HG02852 (cell line): ENCODE results near the gene VEGFC.
A peak's percentile ranks its signal among the peaks of the same experiment; 100 is the strongest.

Source experiments
- ATAC-seq: cut with Tn5 transposase; IDR thresholded peaks from one replicate; pipeline ENCODE4 v1.9.1; 2021; ENCODE audit warnings: mild to moderate bottlenecking, moderate library complexity; ENCODE audit not compliant: unreplicated experiment

The VEGFC gene

DNA sequence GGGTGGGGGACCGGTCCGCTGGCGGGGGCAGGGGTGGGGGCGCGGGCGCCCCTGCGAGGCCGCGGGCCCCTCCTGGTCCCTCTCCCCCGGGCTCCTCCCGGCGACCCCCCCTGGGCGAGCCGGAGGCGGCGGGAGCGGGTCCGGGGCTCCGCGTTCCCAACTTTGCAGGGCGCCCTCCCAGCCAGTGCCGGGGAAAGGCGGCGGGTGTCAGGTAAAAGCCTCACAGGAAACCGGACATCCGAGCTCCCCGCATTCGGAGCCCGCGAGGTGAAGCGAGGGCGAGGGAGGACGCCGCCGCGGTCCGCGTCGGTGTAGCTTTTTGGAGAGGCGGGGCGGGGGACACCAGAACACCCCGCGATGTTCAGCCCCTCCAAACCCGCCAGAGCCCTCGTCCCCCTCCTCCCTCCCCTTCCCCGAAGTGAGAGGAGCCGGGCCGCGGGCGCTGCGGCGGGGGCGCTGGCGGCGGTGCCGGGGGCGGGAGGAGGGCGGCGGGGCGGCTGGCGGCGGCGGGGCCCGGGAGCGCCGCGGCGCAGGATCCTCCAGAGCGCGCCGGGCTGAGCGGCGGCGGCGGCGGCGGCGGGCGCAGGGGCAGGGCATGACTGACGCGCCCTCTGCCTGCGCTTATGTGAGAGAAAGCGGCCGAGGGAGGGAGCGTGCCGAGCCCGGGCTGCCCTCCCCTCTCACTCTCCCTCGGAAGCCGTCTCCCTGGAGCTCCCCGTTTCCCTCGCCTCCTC is at the start of gene VEGFC:
Gene VEGFC (minus strand): TSS at position 597 of the 734 bp plus-strand sequence. CDS start 611 bp downstream, outside the sequence.
- ATAC-seq, result peak; percentile 70

DNA sequence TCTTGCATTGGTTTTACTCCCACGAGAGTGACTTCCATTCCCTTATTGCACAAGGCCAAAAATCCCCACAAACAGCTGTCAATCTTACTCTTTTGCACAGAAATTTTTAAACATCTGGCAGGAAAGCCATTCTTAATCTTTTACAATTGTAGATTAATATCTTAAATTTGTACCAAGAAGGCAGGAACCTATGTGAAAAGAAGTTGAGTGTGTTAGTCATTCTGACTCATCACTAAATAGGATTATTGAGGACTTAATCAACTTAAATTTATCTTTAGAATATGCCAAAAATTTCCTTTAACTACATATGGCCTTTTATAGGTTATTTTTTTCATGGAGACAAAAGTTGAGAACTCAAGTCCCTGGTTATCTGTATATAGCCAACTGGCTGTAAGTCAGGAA is 49.0 kb upstream of the VEGFC start:
- no peak for ATAC-seq

DNA sequence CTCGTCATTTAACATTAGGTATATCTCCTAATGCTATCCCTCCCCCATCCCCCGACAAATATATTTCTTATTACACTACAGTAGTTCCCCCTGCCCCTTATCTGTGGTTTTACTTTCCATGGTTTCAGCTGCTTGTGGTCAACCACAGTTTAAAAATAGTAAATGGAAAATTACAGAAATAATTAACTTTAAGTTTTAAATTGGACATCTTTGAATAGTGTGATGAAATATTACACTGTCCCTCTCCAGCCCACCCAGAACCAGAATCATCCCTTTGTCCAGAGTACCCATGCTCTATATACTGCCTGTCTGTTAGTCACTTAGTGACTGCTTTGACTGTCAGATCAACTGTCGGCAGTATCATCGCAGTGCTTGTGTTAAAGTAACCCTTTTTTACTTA is 47.4 kb upstream of the VEGFC start:
- no peak for ATAC-seq

DNA sequence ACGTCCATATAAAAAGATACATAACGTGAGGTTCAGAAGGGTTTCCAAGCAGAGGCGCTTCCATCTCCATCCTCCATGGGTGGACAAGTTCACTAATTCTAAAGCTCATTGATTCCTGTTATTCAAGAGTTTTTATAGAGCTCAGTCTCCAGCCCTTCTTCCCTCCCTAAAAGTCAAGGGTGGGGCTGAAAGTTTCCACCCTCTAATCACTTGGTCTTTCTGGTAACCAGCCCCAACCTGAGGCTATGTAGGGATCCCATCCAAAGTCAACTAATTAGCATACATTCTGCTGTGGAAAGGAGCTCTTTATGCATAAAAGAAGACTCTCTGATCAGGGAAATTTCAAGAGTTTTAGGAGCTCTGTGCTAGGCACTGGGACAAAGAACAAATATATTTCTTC is 46.9 kb upstream of the VEGFC start:
- no peak for ATAC-seq

- ATAC-seq, result no peak
These were observed 46.1 kb upstream of the VEGFC start for GRCh38 chr4:176838601-176839433.

DNA sequence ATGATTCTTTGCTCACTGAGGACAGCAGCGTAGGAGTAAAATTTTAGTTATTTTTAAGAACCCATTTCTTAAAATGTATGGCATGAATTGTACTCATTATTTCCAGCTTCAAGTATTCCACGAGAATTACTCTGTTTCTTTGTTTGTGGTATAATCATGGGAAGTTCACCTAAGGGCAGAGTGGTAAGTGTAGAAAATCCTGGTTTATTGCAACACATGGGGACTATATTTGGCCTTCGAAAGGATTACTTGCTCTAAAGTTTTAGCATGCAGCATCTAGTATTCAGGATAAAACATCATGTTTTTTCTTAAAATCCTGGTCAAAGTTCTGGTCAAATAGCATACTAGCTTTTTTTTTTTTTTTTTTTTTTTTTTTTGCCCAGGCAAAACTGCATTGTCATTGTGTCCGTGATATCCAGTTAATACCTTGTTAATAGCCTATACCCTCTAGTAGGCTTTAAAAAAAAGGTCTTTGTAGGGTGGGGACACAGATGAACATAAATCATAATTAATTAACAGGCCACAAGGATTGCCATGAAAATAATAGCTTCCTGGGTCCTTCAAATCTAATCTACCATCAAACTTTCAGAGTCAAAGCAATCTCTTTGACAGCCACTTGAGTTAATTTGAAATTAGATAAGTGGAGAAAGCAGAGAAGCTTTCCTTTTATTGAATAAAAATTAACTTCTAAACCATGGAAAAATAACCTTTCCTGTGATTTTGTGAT is 44.6 kb upstream of the VEGFC start:
- no peak for ATAC-seq

DNA sequence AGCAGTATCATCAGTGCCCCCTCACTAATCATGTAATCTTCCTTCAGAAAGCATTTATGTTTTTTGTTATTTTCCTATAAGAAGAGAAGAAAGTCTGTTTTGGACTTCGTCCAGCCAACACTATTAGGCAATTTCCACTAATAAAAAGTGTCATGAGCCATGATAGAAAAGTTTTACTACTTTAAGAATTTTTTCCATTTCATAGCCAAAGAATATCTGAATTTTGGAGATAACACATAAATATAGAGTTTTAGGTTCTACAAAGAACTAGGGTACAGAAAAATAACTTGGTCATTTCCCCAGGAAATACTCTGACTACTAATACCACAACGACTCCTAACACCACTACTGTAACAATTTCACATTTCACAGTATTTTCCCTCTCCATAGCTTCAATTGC is 41.8 kb upstream of the VEGFC start:
- no peak for ATAC-seq

GRCh38 chr4:176833400-176834175 is 40.9 kb upstream of the VEGFC start:
- no peak for ATAC-seq

GRCh38 chr4:176830971-176831370 is 38.2 kb upstream of the VEGFC start:
- ATAC-seq, result no peak

GRCh38 chr4:176825586-176825985 is 32.9 kb upstream of the VEGFC start:
- no peak for ATAC-seq

- no peak for ATAC-seq
These were observed 32.1 kb upstream of the VEGFC start for GRCh38 chr4:176824645-176825366.

- ATAC-seq, result no peak
These were observed 25.8 kb upstream of the VEGFC start for GRCh38 chr4:176818531-176818930.

- ATAC-seq, result peak; percentile 86
These were observed 24.5 kb upstream of the VEGFC start for GRCh38 chr4:176817204-176817603.

- no peak for ATAC-seq
These were observed 22.0 kb upstream of the VEGFC start for GRCh38 chr4:176814770-176815169.

DNA sequence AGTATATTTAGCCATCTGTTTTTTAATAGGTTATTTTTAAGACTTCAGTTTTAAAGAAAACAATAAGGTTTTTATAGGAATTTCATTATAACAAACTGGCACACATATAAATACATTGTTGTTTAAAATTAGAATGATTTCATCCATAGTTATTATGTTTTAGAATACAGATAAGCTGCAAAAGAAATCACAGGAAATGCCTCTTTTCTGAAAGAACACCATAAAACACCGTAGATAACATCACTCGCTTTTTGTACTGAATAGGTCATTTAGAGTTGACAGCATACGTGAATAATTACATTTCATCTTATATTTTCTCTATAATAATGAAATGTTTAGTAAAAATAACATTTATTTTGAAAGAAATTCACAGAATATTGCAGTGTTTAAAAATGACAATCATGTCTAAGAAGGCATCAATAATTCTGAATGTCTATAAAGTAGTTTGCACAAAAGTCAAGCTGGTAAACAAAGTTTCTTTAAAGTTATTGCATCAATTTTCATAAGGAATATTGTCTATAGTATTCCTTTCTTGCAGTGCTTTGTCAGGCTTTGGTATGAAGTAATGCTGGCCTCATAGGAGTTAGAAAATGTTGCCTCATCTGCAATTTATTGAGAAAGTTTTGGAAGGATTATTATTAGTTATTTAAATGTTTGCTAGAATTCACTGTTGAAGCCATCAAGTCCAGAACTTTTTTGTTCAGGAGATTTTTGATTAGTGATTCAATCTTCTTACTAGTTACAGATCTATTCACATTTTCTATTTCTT is 17.9 kb upstream of the VEGFC start:
- ATAC-seq, result no peak

- no peak for ATAC-seq
These were observed 14.2 kb upstream of the VEGFC start for GRCh38 chr4:176806778-176807375.

DNA sequence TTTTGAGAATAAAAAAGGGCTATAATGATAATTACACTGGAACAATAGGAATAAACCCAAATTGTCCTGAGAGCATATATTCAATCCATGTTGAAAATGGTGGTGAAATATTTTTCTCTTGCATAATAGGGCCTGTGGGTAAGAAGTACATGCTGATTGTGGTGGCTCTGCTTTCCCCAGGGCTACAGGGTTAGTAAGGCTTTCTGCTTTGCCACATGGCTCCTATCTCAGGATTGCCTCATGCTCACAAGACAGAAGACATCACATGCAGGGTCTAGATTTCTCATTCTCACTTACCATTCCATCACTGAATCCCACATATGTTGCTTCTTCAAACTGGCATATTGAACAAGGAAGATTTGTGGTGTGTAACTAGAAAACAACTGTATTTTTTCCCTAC is 12.4 kb upstream of the VEGFC start:
- ATAC-seq, result no peak

DNA sequence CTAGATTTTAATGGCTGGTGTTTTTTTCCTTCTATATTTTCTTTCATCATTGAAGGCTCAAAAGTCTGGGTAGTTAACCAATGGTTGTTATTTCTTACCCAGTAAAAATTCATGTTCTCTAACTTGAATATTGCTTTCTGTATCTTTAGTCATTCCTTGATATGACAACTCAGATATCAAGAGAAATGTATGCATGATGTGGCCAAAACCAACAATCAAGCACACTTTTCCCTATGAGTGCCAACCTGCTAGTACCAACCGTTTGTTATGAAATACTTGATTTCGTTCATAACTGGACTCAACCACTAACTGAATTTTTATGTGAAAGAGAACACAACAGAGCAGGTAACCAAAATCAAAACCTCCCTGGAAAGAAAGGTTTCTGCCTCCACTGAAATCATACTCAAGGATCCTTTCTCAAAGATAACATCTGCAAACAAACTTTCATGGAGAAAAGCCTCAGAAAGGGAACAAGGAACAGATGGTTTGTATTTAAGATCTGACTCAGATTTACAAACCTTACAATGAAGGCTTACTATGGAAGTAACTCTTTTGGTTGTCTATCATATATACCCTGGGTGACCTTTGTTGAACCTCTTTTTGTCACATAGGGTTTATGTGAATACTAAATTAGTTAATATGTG is 8.3 kb upstream of the VEGFC start:
- no peak for ATAC-seq

DNA sequence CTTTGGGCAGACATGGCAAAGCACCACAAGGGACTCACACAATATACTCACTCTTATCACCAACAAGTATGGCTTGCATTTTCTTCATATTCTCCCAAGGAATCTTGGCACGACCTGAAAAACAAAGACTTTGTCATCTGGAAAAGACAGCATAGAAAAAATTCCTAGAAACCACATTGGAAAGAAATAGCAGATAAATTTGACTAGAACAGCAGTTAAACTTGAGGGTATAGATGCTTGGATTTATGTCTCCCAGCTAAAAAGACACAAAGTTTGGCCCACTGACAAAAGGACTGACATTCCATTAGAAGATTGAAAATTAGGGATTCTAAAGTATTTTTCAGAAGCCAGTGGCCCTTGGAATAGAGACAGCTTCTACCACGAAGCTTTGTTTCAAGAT is 6.9 kb upstream of the VEGFC start:
- no peak for ATAC-seq
